SJSA1 (cell line): ENCODE results near the gene SPEM3. TPM values are rescaled to one million over a fixed set of nuclear protein-coding genes. Genes with fewer than 3 reads are reported as not detected.

Source experiments
- DNase-seq, 2 experiments: peaks; one replicate each; pipeline ENCODE4 v3.0.0-alpha.2; 2015 to 2020; ENCODE audit warnings: low spot score in 2 of 2, low read depth in 1 of 2
- H3K27ac ChIP-seq: fragments of 250-450 bp; sonication (Bioruptor Pico); 2 replicates; pipeline ENCODE4 v1.5.1; 2020; ENCODE audit warnings: mild to moderate bottlenecking, moderate library complexity
- H3K27me3 ChIP-seq: fragments of 250-450 bp; sonication (Bioruptor Pico); replicated peaks from 2 replicates; pipeline ENCODE4 v1.5.1; 2020; ENCODE audit warnings: mild to moderate bottlenecking, moderate library complexity
- H3K36me3 ChIP-seq: fragments of 250-450 bp; sonication (Bioruptor Pico); 2 replicates; pipeline ENCODE4 v1.5.1; 2020; ENCODE audit warnings: mild to moderate bottlenecking
- H3K4me1 ChIP-seq: fragments of 250-450 bp; sonication (Bioruptor Pico); replicated peaks from 2 replicates; pipeline ENCODE4 v1.6.1; 2021; ENCODE audit warnings: mild to moderate bottlenecking
- H3K4me3 ChIP-seq: fragments of 250-450 bp; sonication (Bioruptor Pico); 2 replicates; pipeline ENCODE4 v1.5.1; 2020; ENCODE audit warnings: mild to moderate bottlenecking
- H3K9me3 ChIP-seq: fragments of 250-450 bp; sonication (Bioruptor Pico); replicated peaks from 2 replicates; pipeline ENCODE4 v1.5.1; 2020; ENCODE audit warnings: mild to moderate bottlenecking
- total RNA-seq: library from RNA; depleted of rRNA; stranded (reverse); fragments of >200 nt; shearing (Covaris generic); gene quantifications from 2 replicates; pipeline ENCODE4 v1.2.3, GENCODE V29; 2014

The SPEM3 gene
- total RNA-seq, 1 experiment from 2014 or later: not detected

- Histone ChIP-seq H3K4me1 (no peaks in the 10 kb centered on the region), H3K27ac (no peak within 1 kb of the TSS), H3K36me3 (no peaks in the 10 kb centered on the region), H3K4me3 (no peak within 1 kb of the TSS), H3K9me3 (no peaks in the 10 kb centered on the region), H3K27me3 (no peaks in the 10 kb centered on the region)
- no peak for DNase-seq
Measured at GRCh38 chr17:7419819-7420610, 8.6 kb upstream of the SPEM3 start, which contains the start of gene SPEM1. Gene SPEM1, plus strand, starts transcription at chr17:7420324. Its CDS starts 61 bp downstream, at chr17:7420385.

- Histone ChIP-seq H3K4me3 (no peak overlapping the region), H3K9me3 (no peaks in the 10 kb centered on the region), H3K4me1 (no peaks in the 10 kb centered on the region), H3K27me3 (no peaks in the 10 kb centered on the region), H3K36me3 (no peaks in the 10 kb centered on the region), H3K27ac (no peak overlapping the region)
- DNase-seq: no peak
Measured at GRCh38 chr17:7421186-7421585, 7.5 kb upstream of the SPEM3 start.

DNA sequence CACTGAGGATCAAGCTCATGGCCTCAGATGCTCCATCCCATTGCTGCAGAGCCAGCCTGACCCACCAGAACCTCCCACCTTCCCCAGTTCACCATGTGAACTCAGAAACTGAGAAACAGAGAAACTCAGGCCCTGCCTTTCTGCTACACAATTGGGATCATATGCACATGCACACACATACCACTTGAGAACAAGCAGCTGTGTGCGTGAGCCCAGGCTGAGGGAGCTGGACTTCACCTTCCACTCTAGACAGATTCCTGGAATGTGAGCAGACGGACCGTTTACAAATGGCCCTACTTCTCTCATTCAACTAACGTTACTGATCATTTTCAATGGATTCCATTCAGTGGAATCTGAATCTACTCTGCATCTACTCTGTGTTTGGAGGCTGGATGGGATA lies 5.0 kb upstream of the SPEM3 start:
- no peak overlapping the region for H3K4me3 ChIP-seq
- no peaks in the 10 kb centered on the region for H3K27me3 ChIP-seq
- no peaks in the 10 kb centered on the region for H3K4me1 ChIP-seq
- no peak overlapping the region for H3K27ac ChIP-seq
- H3K36me3 ChIP-seq: no peaks in the 10 kb centered on the region
- H3K9me3 ChIP-seq: no peaks in the 10 kb centered on the region
- DNase-seq: no peak

DNA sequence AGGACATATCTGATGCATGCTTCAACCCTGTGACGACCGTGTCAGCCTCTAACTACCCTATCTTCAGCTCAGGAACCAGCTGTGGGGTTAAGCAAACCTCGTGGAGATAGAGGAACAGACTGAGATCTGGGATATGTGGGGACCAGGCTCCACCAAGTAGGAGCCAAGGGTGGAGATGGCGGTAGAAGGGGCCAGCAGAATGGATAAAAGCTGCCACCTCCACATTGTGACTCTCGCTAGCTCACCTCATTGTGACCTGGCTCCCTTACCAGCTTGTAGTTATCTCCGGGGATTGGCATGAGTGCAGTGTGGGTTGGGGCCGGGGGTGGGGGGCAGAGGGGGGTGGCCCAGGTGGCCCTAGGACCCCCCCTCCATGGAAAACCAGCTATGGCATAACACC lies 3.3 kb upstream of the SPEM3 start, which contains the start of gene SPEM2:
Gene SPEM2, plus strand, starts transcription at position 301 of the 400 bp plus-strand sequence. Its CDS starts 73 bp downstream, at position 374.
- no peak for DNase-seq
- Histone ChIP-seq H3K27me3 (no peaks in the 10 kb centered on the region), H3K9me3 (no peaks in the 10 kb centered on the region), H3K4me1 (no peaks in the 10 kb centered on the region), H3K36me3 (no peaks in the 10 kb centered on the region), H3K27ac (no peak within 1 kb of the TSS), H3K4me3 (no peak within 1 kb of the TSS)

GRCh38 chr17:7425756-7426155 lies 2.9 kb upstream of the SPEM3 start:
- Histone ChIP-seq H3K36me3 (no peaks in the 10 kb centered on the region), H3K4me1 (no peaks in the 10 kb centered on the region), H3K27ac (no peak overlapping the region), H3K27me3 (no peaks in the 10 kb centered on the region), H3K4me3 (no peak overlapping the region), H3K9me3 (no peaks in the 10 kb centered on the region)
- DNase-seq: no peak

DNA sequence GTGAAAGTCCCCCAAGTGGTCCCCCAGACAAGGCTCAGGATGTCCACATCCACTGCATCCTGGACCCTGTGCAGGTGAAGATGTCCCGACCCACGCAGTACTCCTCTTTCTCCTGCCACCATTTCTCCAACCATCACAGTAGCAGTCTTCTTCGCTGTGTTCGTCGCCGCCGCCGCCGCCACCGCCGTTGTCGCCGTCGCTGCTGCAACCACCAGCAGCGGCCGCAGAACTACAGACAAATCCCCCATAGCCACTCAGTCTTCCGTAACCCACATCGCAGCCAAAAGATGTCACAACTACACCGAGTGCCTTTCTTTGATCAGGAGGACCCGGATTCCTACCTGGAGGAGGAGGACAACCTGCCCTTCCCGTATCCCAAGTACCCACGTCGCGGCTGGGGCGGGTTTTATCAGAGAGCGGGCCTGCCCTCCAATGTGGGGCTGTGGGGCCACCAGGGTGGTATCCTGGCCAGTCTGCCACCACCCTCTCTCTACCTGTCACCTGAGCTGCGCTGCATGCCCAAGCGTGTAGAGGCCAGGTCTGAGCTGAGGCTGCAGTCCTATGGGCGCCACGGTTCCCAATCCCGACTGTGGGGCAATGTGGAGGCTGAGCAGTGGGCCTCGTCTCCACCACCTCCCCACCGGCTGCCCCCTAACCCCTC lies 2.3 kb upstream of the SPEM3 start:
- Histone ChIP-seq H3K4me1 (no peaks in the 10 kb centered on the region), H3K27me3 (no peaks in the 10 kb centered on the region), H3K4me3 (no peak overlapping the region), H3K27ac (no peak overlapping the region), H3K36me3 (no peaks in the 10 kb centered on the region), H3K9me3 (no peaks in the 10 kb centered on the region)
- DNase-seq: no peak

- no peak for DNase-seq
- Histone ChIP-seq H3K36me3 (no peaks in the 10 kb centered on the region), H3K27ac (no peak overlapping the region), H3K4me1 (no peaks in the 10 kb centered on the region), H3K27me3 (no peaks in the 10 kb centered on the region), H3K4me3 (no peak overlapping the region), H3K9me3 (no peaks in the 10 kb centered on the region)
Measured at GRCh38 chr17:7426896-7427489, 1.7 kb upstream of the SPEM3 start.

DNA sequence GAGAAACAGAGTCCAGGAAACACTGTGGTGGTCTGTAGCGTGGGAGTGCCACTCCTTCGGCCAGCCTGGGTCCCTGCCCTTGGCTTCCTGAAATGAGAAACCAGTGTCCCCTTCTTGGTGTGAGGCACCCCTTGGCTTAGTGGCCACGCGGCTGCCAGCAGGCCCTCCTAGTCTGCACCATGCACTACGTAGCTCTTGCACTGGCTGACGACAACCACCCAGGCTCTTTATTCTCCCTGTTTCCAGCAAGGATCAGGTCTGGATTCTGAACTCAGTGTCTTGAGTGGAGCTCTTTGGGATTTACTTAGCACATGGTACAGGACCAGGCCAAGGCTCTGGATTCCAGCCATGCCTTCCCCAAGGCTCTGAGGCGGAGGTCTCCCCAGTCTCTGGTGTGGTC lies 1.1 kb upstream of the SPEM3 start:
- Histone ChIP-seq H3K4me3 (no peak overlapping the region), H3K27me3 (no peaks in the 10 kb centered on the region), H3K36me3 (no peaks in the 10 kb centered on the region), H3K27ac (no peak overlapping the region), H3K9me3 (no peaks in the 10 kb centered on the region), H3K4me1 (no peaks in the 10 kb centered on the region)
- no peak for DNase-seq

GRCh38 chr17:7429722-7430121 lies 1.1 kb downstream of the SPEM3 start:
- Histone ChIP-seq H3K36me3 (no peaks in the 10 kb centered on the region), H3K9me3 (no peaks in the 10 kb centered on the region), H3K4me1 (no peaks in the 10 kb centered on the region), H3K27ac (no peak overlapping the region), H3K4me3 (no peak overlapping the region), H3K27me3 (no peaks in the 10 kb centered on the region)
- DNase-seq: no peak

- H3K27me3 ChIP-seq: 0 out of 2 replicates have a peak, but pooled peaks cover 4% of the 10 kb centered on the region
- peaks cover 10% of the 10 kb centered on the region for H3K4me1 ChIP-seq
- H3K27ac ChIP-seq: no peak overlapping the region
- H3K9me3 ChIP-seq: no peaks in the 10 kb centered on the region
- DNase-seq: no peak
- no peaks in the 10 kb centered on the region for H3K36me3 ChIP-seq
- H3K4me3 ChIP-seq: no peak overlapping the region
Measured at GRCh38 chr17:7431231-7431630, 2.6 kb downstream of the SPEM3 start.

GRCh38 chr17:7432296-7432695 lies 3.6 kb downstream of the SPEM3 start:
- Histone ChIP-seq H3K27me3 (0 out of 2 replicates have a peak, but pooled peaks cover 13% of the 10 kb centered on the region), H3K4me1 (peaks cover 21% of the 10 kb centered on the region), H3K27ac (no peak overlapping the region), H3K36me3 (no peaks in the 10 kb centered on the region), H3K4me3 (no peak overlapping the region), H3K9me3 (no peaks in the 10 kb centered on the region)
- DNase-seq: no peak

GRCh38 chr17:7435676-7436555 lies 7.3 kb downstream of the SPEM3 start:
- Histone ChIP-seq H3K27ac (no peak overlapping the region), H3K4me1 (peaks cover 34% of the 10 kb centered on the region), H3K4me3 (no peak overlapping the region), H3K36me3 (no peaks in the 10 kb centered on the region), H3K9me3 (no peaks in the 10 kb centered on the region), H3K27me3 (peaks cover 46% of the 10 kb centered on the region)
- DNase-seq: no peak

- peak; percentile 68 to 70 for DNase-seq
- Histone ChIP-seq H3K9me3 (no peaks in the 10 kb centered on the region), H3K27ac (no peak overlapping the region), H3K4me3 (peak overlapping the region; percentile 31), H3K36me3 (no peaks in the 10 kb centered on the region), H3K4me1 (peaks cover 34% of the 10 kb centered on the region), H3K27me3 (peaks cover 49% of the 10 kb centered on the region)
Measured at GRCh38 chr17:7436556-7437368, 8.1 kb downstream of the SPEM3 start.
